Hepatocyte (in vitro differentiated cells): ENCODE data around the gene LUC7L.

Source experiments
- EZH2 ChIP-seq: fragments of 200-600 bp; sonication (generic); IDR thresholded peaks from 2 replicates; pipeline ENCODE4 v1.6.1; 2016; ENCODE audit warnings: antibody characterized with exemption, mild to moderate bottlenecking, borderline replicate concordance
- TF ChIP-seq, protein P1 (sequence below): fragments of 200-600 bp; sonication (generic); IDR thresholded peaks from 2 replicates; pipeline ENCODE4 v1.5.1; 2016; ENCODE audit warnings: antibody characterized with exemption, mild to moderate bottlenecking; ENCODE audit not compliant: poor library complexity

DNA sequence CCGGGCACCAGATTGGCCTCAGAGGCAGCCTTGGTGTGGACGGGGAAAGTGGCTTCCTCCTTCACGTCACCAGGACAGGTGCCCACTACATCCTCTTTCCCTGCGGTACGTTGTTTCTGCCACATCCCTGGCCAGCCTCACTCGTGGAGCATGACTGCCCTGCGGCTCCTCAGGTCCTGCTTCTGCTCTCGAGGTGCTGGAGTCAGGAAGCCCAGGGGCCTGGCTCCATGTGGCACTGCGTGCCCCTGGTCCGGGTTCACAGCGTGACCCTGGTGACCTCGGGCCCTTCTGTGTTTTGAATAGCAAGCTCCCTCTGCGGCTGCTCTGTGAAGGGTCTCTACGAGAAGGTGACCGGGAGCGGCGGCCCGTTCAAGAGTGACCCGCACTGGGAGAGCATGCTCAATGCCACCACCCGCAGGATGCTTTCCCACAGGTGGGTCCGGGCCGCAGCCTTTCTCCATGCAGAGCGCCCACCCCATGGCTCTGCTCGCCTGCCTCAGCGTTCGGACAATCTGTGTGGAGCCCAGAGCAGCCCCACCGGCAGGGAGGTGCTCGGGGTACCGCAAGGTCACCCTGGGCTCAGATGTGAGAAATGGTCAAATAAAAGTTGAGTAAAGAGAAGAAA lies 33.0 kb upstream of the LUC7L start:
- TF ChIP-seq, protein P1, sequence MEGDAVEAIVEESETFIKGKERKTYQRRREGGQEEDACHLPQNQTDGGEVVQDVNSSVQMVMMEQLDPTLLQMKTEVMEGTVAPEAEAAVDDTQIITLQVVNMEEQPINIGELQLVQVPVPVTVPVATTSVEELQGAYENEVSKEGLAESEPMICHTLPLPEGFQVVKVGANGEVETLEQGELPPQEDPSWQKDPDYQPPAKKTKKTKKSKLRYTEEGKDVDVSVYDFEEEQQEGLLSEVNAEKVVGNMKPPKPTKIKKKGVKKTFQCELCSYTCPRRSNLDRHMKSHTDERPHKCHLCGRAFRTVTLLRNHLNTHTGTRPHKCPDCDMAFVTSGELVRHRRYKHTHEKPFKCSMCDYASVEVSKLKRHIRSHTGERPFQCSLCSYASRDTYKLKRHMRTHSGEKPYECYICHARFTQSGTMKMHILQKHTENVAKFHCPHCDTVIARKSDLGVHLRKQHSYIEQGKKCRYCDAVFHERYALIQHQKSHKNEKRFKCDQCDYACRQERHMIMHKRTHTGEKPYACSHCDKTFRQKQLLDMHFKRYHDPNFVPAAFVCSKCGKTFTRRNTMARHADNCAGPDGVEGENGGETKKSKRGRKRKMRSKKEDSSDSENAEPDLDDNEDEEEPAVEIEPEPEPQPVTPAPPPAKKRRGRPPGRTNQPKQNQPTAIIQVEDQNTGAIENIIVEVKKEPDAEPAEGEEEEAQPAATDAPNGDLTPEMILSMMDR, result no peak
- no peak for TF ChIP-seq EZH2
